ENCODE data around the gene EYA2. TPM values are rescaled to one million over a fixed set of nuclear protein-coding genes. Genes with fewer than 3 reads are reported as not detected.

The EYA2 gene
- total RNA-seq, 6 experiments from 2014 or later: 0.14 to 0.51 (median 0.28) TPM; not detected in 1

- H3K4me1 Mint-ChIP-seq (ENCODE audit: low read depth): peaks cover 62% of the 10 kb centered on the region
Observed at GRCh38 chr20:47127546-47127945, 232.9 kb downstream of the EYA2 start.

GRCh38 chr20:47127999-47128398 lies 233.4 kb downstream of the EYA2 start:
- H3K4me1 Mint-ChIP-seq (ENCODE audit: low read depth): peaks cover 64% of the 10 kb centered on the region
- H3K27me3 Mint-ChIP-seq (ENCODE audit: insufficient read depth): peaks cover 2% of the 10 kb centered on the region; the same call in 1 of the 2 replicates
- no peak overlapping the region for H3K4me3 Mint-ChIP-seq
- no peaks in the 10 kb centered on the region for H3K9me3 Mint-ChIP-seq
- H3K36me3 Mint-ChIP-seq (ENCODE audit: low read depth): no peaks in the 10 kb centered on the region
- H3K27ac Mint-ChIP-seq: no peak overlapping the region; the same call in 1 of the 2 replicates
- DNase-seq: no peak
- TF ChIP-seq CTCF (IDR thresholded peaks at IDR 0.05): no peak

More at GRCh38 chr20:47127546-47127945, 232.9 kb downstream of the EYA2 start:
- H3K36me3 Mint-ChIP-seq (ENCODE audit: low read depth): no peaks in the 10 kb centered on the region
- H3K27ac Mint-ChIP-seq: peak overlapping the region; percentile 86
- H3K4me3 Mint-ChIP-seq: no peak overlapping the region
- no peaks in the 10 kb centered on the region for H3K9me3 Mint-ChIP-seq
- DNase-seq: no peak
- peaks cover 2% of the 10 kb centered on the region; the same call in 1 of the 2 replicates for H3K27me3 Mint-ChIP-seq (ENCODE audit: insufficient read depth)
- no peak for TF ChIP-seq CTCF (IDR thresholded peaks at IDR 0.05)

- H3K4me3 Mint-ChIP-seq: no peak overlapping the region
- no peak for DNase-seq
- H3K36me3 Mint-ChIP-seq (ENCODE audit: low read depth): no peaks in the 10 kb centered on the region
- H3K27me3 Mint-ChIP-seq (ENCODE audit: insufficient read depth): peaks cover 2% of the 10 kb centered on the region; the same call in 1 of the 2 replicates
- no peaks in the 10 kb centered on the region for H3K9me3 Mint-ChIP-seq
- TF ChIP-seq CTCF (IDR thresholded peaks at IDR 0.05): no peak
- peaks cover 71% of the 10 kb centered on the region for H3K4me1 Mint-ChIP-seq (ENCODE audit: low read depth)
- no peak overlapping the region for H3K27ac Mint-ChIP-seq
Observed at GRCh38 chr20:47129306-47129705, 234.7 kb downstream of the EYA2 start.

- H3K27ac Mint-ChIP-seq: peak overlapping the region; percentile 51
- no peak for TF ChIP-seq CTCF (IDR thresholded peaks at IDR 0.05)
- no peaks in the 10 kb centered on the region; the same call in 1 of the 2 replicates for H3K27me3 Mint-ChIP-seq (ENCODE audit: insufficient read depth)
- no peaks in the 10 kb centered on the region for H3K36me3 Mint-ChIP-seq (ENCODE audit: low read depth)
- peak; percentile 64 for DNase-seq
- H3K4me1 Mint-ChIP-seq (ENCODE audit: low read depth): peaks cover 55% of the 10 kb centered on the region
- peak overlapping the region; percentile 17; the same call in 1 of the 2 replicates for H3K4me3 Mint-ChIP-seq
- no peaks in the 10 kb centered on the region for H3K9me3 Mint-ChIP-seq
Observed at GRCh38 chr20:47133809-47134456, 239.3 kb downstream of the EYA2 start.

- H3K9me3 Mint-ChIP-seq: no peaks in the 10 kb centered on the region
- TF ChIP-seq CTCF (IDR thresholded peaks at IDR 0.05): no peak
- no peak overlapping the region for H3K4me3 Mint-ChIP-seq
- DNase-seq: no peak
- peaks cover 2% of the 10 kb centered on the region; the same call in 1 of the 2 replicates for H3K36me3 Mint-ChIP-seq (ENCODE audit: low read depth)
- peaks cover 48% of the 10 kb centered on the region for H3K4me1 Mint-ChIP-seq (ENCODE audit: low read depth)
- no peak overlapping the region; the same call in 1 of the 2 replicates for H3K27ac Mint-ChIP-seq
- no peaks in the 10 kb centered on the region for H3K27me3 Mint-ChIP-seq (ENCODE audit: insufficient read depth)
Observed at GRCh38 chr20:47136782-47137181, 242.1 kb downstream of the EYA2 start.
